AG09309 (cell line): ENCODE results near the gene DUSP2.

ENCODE experiments used
- DNase-seq: peaks from one replicate; pipeline ENCODE4 v3.0.0-alpha.2; 2010; ENCODE audit warnings: low read depth
- H3K4me3 ChIP-seq: 2 replicates; pipeline ENCODE4 v1.5.1; 2011; ENCODE audit warnings: mild to moderate bottlenecking, low read depth, low read length, moderate library complexity; ENCODE audit not compliant: control insufficient read depth
- TF ChIP-seq, protein P1 (sequence below): IDR thresholded peaks from 2 replicates; pipeline ENCODE4 v1.5.1; 2011; ENCODE audit warnings: mild to moderate bottlenecking, low read depth, low read length, inconsistent platforms; ENCODE audit not compliant: insufficient read depth, control insufficient read depth; ENCODE audit errors: missing control alignments

DUSP2 gene, protein sequence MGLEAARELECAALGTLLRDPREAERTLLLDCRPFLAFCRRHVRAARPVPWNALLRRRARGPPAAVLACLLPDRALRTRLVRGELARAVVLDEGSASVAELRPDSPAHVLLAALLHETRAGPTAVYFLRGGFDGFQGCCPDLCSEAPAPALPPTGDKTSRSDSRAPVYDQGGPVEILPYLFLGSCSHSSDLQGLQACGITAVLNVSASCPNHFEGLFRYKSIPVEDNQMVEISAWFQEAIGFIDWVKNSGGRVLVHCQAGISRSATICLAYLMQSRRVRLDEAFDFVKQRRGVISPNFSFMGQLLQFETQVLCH

DNA sequence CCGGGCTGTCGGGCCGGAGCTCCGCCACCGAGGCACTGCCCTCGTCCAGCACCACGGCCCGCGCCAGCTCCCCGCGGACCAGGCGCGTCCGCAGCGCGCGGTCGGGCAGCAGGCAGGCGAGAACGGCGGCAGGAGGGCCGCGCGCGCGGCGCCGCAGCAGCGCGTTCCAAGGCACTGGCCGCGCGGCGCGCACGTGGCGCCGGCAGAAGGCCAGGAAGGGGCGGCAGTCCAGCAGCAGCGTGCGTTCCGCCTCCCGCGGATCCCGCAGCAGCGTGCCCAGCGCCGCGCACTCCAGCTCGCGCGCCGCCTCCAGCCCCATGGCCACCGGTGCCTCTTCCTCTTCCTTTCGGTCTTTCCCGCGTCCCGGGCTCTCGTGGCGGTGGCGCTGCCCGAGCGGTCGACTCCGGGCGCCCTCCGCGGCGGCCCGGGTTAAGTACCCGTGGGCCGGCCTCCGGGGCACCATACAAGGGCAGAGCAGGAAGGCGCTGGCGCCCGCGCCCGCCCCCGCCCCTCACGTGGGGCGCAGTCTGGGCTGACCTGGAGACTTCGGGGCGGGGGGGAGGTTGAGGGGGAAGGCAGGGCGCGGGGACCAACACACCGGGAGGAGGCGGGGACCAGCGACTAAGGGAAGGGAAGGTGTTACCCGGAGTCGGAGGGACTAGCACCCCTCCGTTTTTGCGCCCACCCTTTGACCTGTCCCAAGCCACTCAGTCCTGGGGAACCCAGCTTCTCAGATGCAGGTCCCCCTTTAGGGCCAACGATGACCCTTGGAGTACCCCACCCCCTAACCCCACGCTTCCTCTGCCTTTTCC is at the start of gene DUSP2:
Gene DUSP2 (minus strand): TSS at position 405 of the 812 bp plus-strand sequence. CDS start 86 bp downstream, at position 319.
- DNase-seq, result no peak
- H3K4me3 ChIP-seq, result peak within 1 kb of the TSS; percentile 38
- TF ChIP-seq, protein P1, sequence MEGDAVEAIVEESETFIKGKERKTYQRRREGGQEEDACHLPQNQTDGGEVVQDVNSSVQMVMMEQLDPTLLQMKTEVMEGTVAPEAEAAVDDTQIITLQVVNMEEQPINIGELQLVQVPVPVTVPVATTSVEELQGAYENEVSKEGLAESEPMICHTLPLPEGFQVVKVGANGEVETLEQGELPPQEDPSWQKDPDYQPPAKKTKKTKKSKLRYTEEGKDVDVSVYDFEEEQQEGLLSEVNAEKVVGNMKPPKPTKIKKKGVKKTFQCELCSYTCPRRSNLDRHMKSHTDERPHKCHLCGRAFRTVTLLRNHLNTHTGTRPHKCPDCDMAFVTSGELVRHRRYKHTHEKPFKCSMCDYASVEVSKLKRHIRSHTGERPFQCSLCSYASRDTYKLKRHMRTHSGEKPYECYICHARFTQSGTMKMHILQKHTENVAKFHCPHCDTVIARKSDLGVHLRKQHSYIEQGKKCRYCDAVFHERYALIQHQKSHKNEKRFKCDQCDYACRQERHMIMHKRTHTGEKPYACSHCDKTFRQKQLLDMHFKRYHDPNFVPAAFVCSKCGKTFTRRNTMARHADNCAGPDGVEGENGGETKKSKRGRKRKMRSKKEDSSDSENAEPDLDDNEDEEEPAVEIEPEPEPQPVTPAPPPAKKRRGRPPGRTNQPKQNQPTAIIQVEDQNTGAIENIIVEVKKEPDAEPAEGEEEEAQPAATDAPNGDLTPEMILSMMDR, result no peak

DNA sequence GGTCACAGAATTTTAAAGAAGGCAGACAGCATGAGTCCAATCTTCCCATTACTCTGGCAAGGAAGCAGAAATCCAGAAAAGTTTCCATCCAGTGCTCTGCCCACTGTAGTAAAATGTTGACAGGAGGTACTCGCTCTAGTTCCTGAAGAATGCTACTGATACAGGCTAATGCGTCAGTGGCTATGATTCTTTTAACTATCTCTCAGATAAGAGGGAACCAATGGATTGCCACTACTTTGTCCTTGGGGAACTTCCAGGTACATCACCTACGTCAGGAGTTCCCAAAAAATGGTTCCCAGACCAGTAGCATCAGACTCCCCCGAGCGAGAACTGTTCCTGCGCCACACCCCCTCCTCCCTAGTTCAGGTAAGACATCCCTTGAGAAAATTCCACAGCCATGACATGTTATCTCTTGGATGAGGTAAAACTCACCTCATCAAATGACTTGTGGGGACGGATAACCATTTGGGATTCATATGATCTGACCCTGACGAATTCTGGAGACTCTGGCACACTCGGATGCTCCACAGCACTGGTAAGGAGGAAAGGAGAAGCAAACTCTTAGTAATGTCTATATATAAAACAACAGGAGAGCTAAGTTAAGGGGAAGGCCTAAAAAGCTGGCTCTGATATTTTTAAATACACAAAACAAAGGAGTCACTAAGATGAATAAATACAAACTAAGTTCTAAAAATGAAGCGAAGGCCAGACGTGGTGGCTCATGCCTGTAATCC is 46.9 kb upstream of the DUSP2 start:
- no peak for DNase-seq
- H3K4me3 ChIP-seq, result no peak overlapping the region
- TF ChIP-seq, protein P1, result no peak

DNA sequence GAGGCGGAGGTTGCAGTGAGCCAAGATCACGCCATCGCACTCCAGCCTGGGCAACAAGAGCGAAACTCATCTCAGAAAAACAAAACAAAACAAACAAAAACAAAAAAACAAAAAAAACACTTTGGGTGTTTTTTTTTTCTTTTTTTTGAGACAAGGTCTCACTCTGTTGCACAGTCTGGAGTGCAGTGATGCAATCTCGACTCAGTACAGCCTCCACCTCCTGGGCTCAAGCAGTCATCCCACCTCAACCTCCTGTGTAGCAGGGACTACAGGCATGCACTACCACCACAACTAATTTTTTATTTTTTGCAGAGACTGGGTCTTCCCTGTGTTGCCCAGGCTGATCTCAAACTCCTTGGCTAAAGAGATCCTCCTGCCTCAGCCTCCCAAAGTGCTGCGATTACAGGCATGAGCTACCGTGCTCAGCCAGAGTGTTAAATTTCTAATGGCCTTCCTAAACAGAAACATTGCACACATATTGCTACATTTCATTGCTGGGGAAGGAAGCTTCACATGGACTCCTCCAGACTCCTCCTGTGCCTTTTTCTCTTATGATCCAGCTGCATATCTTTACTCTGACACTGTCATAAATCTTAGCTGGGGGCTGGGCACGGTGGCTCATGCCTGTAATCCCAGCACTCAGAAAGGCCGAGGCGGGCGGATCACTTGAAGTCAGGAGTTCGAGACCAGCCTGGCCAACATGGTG is 43.7 kb upstream of the DUSP2 start:
- TF ChIP-seq, protein P1, result no peak
- DNase-seq, result no peak

DNA sequence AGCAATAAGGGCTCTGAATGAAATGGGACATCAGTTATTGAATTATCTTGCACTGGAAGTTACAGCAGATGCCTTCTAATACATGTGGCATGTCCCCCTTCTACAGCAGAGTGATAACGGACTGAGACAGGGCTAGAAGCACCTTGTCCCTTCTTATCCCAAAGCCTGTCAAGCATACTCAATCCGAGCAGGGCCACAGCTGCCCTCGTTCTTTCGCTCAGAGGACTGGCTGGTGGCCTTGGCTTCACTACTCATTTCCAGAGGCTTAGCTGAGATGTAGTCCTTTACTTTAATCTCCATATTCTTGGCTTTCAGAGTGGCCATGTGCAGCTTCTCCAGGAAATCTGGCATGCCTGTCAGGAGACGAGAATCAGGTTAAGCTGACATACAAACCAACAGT is 41.3 kb upstream of the DUSP2 start:
- TF ChIP-seq, protein P1, result no peak
- DNase-seq, result no peak
- H3K4me3 ChIP-seq, result no peak overlapping the region

More for the DNA sequence above, 43.7 kb upstream of the DUSP2 start:
- no peak overlapping the region for H3K4me3 ChIP-seq

DNA sequence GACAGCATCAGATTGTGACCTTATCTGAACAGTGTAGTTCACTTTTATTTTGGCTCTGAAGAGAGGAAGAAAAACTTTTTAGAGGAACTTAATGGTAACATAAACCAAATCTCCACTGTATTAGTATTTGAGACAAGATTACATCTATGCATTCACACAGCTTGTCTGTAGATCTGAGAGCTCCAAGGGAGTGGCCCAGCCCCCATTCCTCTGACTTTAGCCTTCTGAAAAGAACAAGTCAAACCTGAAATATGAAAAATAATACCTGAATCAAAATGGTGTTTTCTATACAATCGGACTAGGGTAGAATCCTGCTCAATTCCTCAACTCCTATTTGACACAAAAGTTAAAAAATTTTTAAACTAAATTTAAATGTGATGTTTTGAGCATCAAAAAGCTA is 40.3 kb upstream of the DUSP2 start:
- TF ChIP-seq, protein P1, result no peak
- no peak for DNase-seq
- no peak overlapping the region for H3K4me3 ChIP-seq

DNA sequence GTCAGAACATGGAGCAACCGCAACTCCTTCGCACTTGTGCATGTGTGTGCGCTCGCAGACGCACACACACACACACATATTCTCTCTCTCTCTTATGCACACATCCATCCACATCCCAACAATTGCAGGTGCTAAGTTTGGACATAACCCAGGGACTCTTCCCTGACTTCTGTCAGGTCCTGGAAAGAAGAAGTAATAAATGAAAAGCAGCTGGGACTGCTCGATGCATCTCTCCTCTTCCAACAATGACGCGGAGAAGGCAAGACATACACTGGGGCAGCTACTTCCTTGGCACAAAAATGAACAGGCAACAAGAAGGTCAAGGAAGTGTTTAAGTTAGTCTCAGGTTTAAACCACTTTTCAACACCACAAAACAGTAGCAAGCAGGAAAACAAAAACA is 39.7 kb upstream of the DUSP2 start:
- TF ChIP-seq, protein P1, result no peak
- no peak overlapping the region for H3K4me3 ChIP-seq
- DNase-seq, result no peak
